ENCODE results near the gene UBE2C.

Gene UBE2C

GRCh38 chr20:45857114-45857881 lies 44.9 kb downstream of the UBE2C start, which contains the start of the genes ACOT8 and ZSWIM3:
Gene ACOT8 (minus strand): TSS chr20:45857392. CDS start chr20:45857315, 77 bp downstream.
Gene ZSWIM3 (plus strand): TSS chr20:45857614. CDS start chr20:45857826, 212 bp downstream.
- peak; percentile 91 for TF ChIP-seq POLR2AphosphoS5 (IDR thresholded peaks at IDR 0.05; ENCODE audit: low read depth, low read length)
- peak; percentile 97 for TF ChIP-seq TAF1 (IDR thresholded peaks at IDR 0.05; ENCODE audit: borderline replicate concordance, insufficient read depth, low read length)
- peak; percentile 96; the same call in 1 of the 2 replicates for TF ChIP-seq SIN3A (IDR thresholded peaks at IDR 0.05; ENCODE audit: borderline replicate concordance, insufficient read depth, low read length)
- no peak for TF ChIP-seq FOXP2 (optimal IDR thresholded peaks at IDR 0.05; ENCODE audit: borderline replicate concordance, extremely low read depth, extremely low read length, insufficient read depth)
- TF ChIP-seq REST (IDR thresholded peaks at IDR 0.05; ENCODE audit: insufficient read depth in 1 of 2, low read depth in 2 of 2, low read length in 2 of 2), result 0 out of 4 replicates have a peak, but pooled peaks of 1 of the 2 experiments have one; percentile 35

- no peak for TF ChIP-seq FOXP2 (optimal IDR thresholded peaks at IDR 0.05; ENCODE audit: borderline replicate concordance, extremely low read depth, extremely low read length, insufficient read depth)
- no peak for TF ChIP-seq TAF1 (IDR thresholded peaks at IDR 0.05; ENCODE audit: borderline replicate concordance, insufficient read depth, low read length)
- no peak for TF ChIP-seq POLR2AphosphoS5 (IDR thresholded peaks at IDR 0.05; ENCODE audit: low read depth, low read length)
Observed at GRCh38 chr20:45857882-45858216, 45.4 kb downstream of the UBE2C start.

DNA sequence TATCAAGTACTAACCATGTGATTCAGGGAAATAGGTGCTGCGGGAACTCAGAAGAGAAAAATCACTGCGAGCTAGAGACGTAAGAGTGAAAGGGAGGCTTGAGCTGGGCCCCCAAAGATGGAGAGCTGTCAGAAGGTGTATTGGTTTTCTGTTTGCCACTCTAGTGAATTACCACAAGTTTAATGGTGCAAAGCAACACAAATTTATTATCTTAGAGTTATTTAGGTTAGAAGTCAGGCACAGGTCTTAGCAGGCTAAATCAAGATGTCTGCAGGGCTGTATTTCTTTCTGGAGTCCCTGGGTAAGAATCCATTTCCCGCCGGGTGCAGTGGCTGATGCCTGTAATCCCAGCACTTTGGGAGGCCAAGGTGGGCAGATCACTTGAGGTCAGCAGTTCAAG lies 47.5 kb downstream of the UBE2C start:
- no peak for TF ChIP-seq POLR2AphosphoS5 (IDR thresholded peaks at IDR 0.05; ENCODE audit: low read depth, low read length)
- TF ChIP-seq TAF1 (IDR thresholded peaks at IDR 0.05; ENCODE audit: borderline replicate concordance, insufficient read depth, low read length), result no peak
- no peak for TF ChIP-seq SIN3A (IDR thresholded peaks at IDR 0.05; ENCODE audit: borderline replicate concordance, insufficient read depth, low read length)
- TF ChIP-seq REST (IDR thresholded peaks at IDR 0.05; ENCODE audit: insufficient read depth in 1 of 2, low read depth in 2 of 2, low read length in 2 of 2), result no peak
- TF ChIP-seq FOXP2 (optimal IDR thresholded peaks at IDR 0.05; ENCODE audit: borderline replicate concordance, extremely low read depth, extremely low read length, insufficient read depth), result no peak

- TF ChIP-seq POLR2AphosphoS5 (IDR thresholded peaks at IDR 0.05; ENCODE audit: low read depth, low read length), result no peak
Observed at GRCh38 chr20:45860560-45861220, 48.2 kb downstream of the UBE2C start.

- TF ChIP-seq SIN3A (IDR thresholded peaks at IDR 0.05; ENCODE audit: borderline replicate concordance, insufficient read depth, low read length), result no peak
- no peak for TF ChIP-seq REST (IDR thresholded peaks at IDR 0.05; ENCODE audit: insufficient read depth in 1 of 2, low read depth in 2 of 2, low read length in 2 of 2)
- no peak for TF ChIP-seq POLR2AphosphoS5 (IDR thresholded peaks at IDR 0.05; ENCODE audit: low read depth, low read length)
- no peak for TF ChIP-seq FOXP2 (optimal IDR thresholded peaks at IDR 0.05; ENCODE audit: borderline replicate concordance, extremely low read depth, extremely low read length, insufficient read depth)
- no peak for TF ChIP-seq TAF1 (IDR thresholded peaks at IDR 0.05; ENCODE audit: borderline replicate concordance, insufficient read depth, low read length)
Observed at GRCh38 chr20:45861221-45862075, 49.0 kb downstream of the UBE2C start.
